Thymus (tissue), 11 donors: ENCODE data around the gene ITPKB. TPM values are rescaled to one million over a fixed set of nuclear protein-coding genes. Genes with fewer than 3 reads are reported as not detected.

Source experiments
- DNase-seq, 9 donors: peaks; one replicate each; pipeline ENCODE4 v3.0.0-alpha.2; 2013; ENCODE audit warnings: low spot score in 9 of 9, low read depth in 6 of 9, missing footprints in 1 of 9
- H3K27ac ChIP-seq, 2 donors: one replicate each; pipeline ENCODE4 v1.5.1; 2013; ENCODE audit warnings: control low read depth in 1 of 2, low read depth in 1 of 2, low read length in 1 of 2, mild to moderate bottlenecking in 1 of 2, moderate library complexity in 1 of 2
- H3K27me3 ChIP-seq, 2 donors: one replicate each; pipeline ENCODE4 v1.5.1; 2013; ENCODE audit warnings: low read length in 1 of 2; ENCODE audit not compliant: control insufficient read depth in 2 of 2, insufficient read depth in 1 of 2
- H3K36me3 ChIP-seq, 2 donors: one replicate each; pipeline ENCODE4 v1.5.1; 2013; ENCODE audit warnings: low read length in 1 of 2, mild to moderate bottlenecking in 1 of 2, moderate library complexity in 1 of 2; ENCODE audit not compliant: control insufficient read depth in 2 of 2, insufficient read depth in 2 of 2
- H3K4me1 ChIP-seq, 2 donors: one replicate each; pipeline ENCODE4 v1.5.1; 2013; ENCODE audit warnings: low read length in 2 of 2; ENCODE audit not compliant: control insufficient read depth in 2 of 2, insufficient read depth in 2 of 2
- H3K4me3 ChIP-seq, 2 donors: one replicate each; pipeline ENCODE4 v1.5.1; 2013; ENCODE audit warnings: low read length in 2 of 2, control low read depth in 1 of 2, mild to moderate bottlenecking in 1 of 2
- H3K9me3 ChIP-seq, 2 donors: one replicate each; pipeline ENCODE4 v1.5.1; 2013; ENCODE audit warnings: low read length in 1 of 2, mild to moderate bottlenecking in 1 of 2; ENCODE audit not compliant: control insufficient read depth in 2 of 2, insufficient read depth in 1 of 2
- WGBS: extraction: QIAGEN DNeasy Blood & Tissue Kit; methylation state at CpG from one replicate; pipeline ENCODE4 v1.1.7; 2013; 5-methylcytosine and 5-hydroxymethylcytosine counted together
- polyA plus RNA-seq: library from polyadenylated mRNA; stranded (reverse); fragments of 200-250 nt; gene quantifications from one replicate; pipeline ENCODE4 v1.2.3, GENCODE V29; 2013
- total RNA-seq: library from RNA; stranded (reverse); fragments of 120-200 nt; gene quantifications from one replicate; pipeline ENCODE4 v1.2.4, GENCODE V29; 2013
- donor health status: healthy.

Gene ITPKB
- total and polyA plus RNA-seq, 2 donors: 22.7 to 32.0 TPM

- Histone ChIP-seq H3K27me3 (no peaks in the 10 kb centered on the region), H3K36me3 (peaks cover 27 to 41% of the 10 kb centered on the region in 2 donors), H3K4me3 (no peak overlapping the region), H3K27ac (peak overlapping the region in 1 of 2 donors; percentile 77), H3K9me3 (no peaks in the 10 kb centered on the region), H3K4me1 (peaks cover 28 to 52% of the 10 kb centered on the region in 2 donors)
- DNase-seq: no peak
- 94% methylated on average over 15 of the region's 15 CpGs for WGBS
These were observed 74.5 kb downstream of the ITPKB start for GRCh38 chr1:226664413-226665101.

DNA sequence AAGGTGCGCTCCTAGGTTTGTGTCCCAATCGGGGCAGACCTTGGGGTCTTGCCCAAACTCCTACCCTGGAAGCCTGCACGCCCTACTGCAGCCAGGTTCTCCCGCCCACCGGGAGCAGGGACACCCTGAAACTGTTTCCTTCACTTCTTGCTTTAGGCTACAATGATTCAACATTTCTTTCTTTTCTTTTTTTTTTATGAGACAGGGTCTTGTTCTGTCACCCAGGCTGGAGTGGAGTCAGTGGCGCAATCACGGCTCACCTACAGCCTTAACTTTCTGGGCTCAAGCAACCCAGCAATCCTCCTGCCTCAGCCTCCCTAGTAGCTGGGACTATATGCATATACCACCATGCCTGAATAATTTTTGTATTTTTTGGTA is 75.8 kb downstream of the ITPKB start:
- Histone ChIP-seq H3K36me3 (peaks cover 27 to 47% of the 10 kb centered on the region in 2 donors), H3K4me3 (no peak overlapping the region), H3K9me3 (peaks cover 0 to 3% of the 10 kb centered on the region in 2 donors), H3K4me1 (peaks cover 41 to 52% of the 10 kb centered on the region in 2 donors), H3K27ac (peak overlapping the region; percentile 20 to 70), H3K27me3 (no peaks in the 10 kb centered on the region)
- WGBS: 92% methylated on average over 7 of the region's 7 CpGs
- DNase-seq: no peak

- H3K27me3 ChIP-seq: no peaks in the 10 kb centered on the region
- H3K27ac ChIP-seq: peak overlapping the region; percentile 20 to 70
- H3K4me1 ChIP-seq: peaks cover 46 to 49% of the 10 kb centered on the region in 2 donors
- no peak overlapping the region for H3K4me3 ChIP-seq
- peaks cover 27 to 49% of the 10 kb centered on the region in 2 donors for H3K36me3 ChIP-seq
- DNase-seq: peak in 1 of 9 donors; percentile 61
- WGBS: 51% methylated on average over 13 of the region's 13 CpGs
- peaks cover 0 to 3% of the 10 kb centered on the region in 2 donors for H3K9me3 ChIP-seq
These were observed 76.3 kb downstream of the ITPKB start for GRCh38 chr1:226662642-226663326.

GRCh38 chr1:226661965-226662364 is 77.1 kb downstream of the ITPKB start:
- DNase-seq: no peak
- Histone ChIP-seq H3K4me1 (peaks cover 42 to 54% of the 10 kb centered on the region in 2 donors), H3K36me3 (peaks cover 24 to 44% of the 10 kb centered on the region in 2 donors), H3K27me3 (no peaks in the 10 kb centered on the region), H3K9me3 (peaks cover 0 to 3% of the 10 kb centered on the region in 2 donors), H3K27ac (peak overlapping the region; percentile 5 to 53), H3K4me3 (no peak overlapping the region)
- WGBS: 69% methylated on average over 6 of the region's 6 CpGs

DNA sequence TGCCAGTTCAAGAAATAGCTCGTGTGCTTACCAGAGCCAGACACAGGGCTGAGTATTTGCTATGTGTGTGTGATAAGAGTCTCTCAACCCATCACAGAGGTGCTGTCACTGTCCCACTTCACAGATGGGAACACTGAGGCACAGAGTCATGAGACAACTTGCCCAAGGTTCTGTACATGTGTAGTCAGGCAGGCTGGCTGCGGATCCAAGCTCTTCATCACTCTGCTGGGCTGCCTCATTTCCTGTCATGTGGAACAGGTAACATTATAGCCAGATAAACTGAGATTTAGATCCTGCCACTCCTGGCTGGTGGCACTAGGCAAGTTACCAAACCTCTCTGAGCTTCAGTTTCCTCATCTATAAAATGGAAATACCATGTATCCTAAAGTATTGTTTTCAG is 77.8 kb downstream of the ITPKB start:
- no peaks in the 10 kb centered on the region for H3K27me3 ChIP-seq
- 92% methylated on average over 2 of the region's 2 CpGs for WGBS

DNA sequence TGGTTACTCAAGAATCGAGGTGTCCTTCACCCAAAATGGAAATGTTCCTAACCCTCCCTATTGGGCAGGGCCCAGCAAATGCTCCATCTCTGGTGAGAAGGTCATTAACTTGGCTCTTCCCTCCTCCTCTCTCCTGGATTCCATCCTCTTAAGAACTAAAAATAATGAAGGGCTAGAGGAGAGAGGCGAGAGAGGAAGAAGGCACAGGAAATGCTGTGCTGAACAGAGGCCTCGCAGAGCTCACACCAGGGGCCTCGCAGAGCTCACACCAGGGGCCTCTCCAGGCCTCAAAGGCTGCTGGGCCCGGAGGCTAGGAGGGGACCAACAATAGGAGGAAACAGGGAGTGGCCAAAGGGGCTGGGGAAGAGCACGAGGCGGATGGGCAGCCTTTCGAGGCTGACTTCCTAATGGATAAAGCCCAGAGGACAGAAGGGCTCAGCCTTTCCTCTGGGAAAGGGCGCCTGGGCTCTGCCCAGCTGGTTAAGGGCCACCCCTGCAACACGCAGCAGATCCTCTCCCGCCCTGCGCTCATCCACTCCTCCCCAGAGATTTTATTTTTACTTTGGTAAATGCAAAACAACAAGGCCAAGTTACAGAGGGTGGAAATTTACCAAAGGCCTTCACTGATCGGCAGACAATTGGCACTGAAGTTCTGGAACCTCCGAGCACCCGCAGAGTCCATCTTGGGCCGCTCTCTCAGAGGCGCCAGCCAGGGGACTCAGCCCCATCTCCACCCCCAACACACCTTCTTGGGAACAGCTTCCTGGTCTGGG is 78.5 kb downstream of the ITPKB start:
- peaks cover 31 to 64% of the 10 kb centered on the region in 2 donors for H3K4me1 ChIP-seq
- peak overlapping the region; percentile 56 to 72 for H3K27ac ChIP-seq
- no peaks in the 10 kb centered on the region for H3K27me3 ChIP-seq
- H3K9me3 ChIP-seq: peaks cover 0 to 3% of the 10 kb centered on the region in 2 donors
- no peak overlapping the region for H3K4me3 ChIP-seq
- DNase-seq: peak in 1 of 9 donors; percentile 45
- H3K36me3 ChIP-seq: peaks cover 15 to 47% of the 10 kb centered on the region in 2 donors
- WGBS: 66% methylated on average over 17 of the region's 17 CpGs

More for the DNA sequence above, 77.8 kb downstream of the ITPKB start:
- Histone ChIP-seq H3K36me3 (peaks cover 19 to 49% of the 10 kb centered on the region in 2 donors), H3K4me3 (no peak overlapping the region), H3K9me3 (peaks cover 0 to 3% of the 10 kb centered on the region in 2 donors), H3K27ac (no peak overlapping the region), H3K4me1 (peaks cover 37 to 61% of the 10 kb centered on the region in 2 donors)
- no peak for DNase-seq

- Histone ChIP-seq H3K36me3 (peaks cover 9 to 41% of the 10 kb centered on the region in 2 donors), H3K4me1 (peaks cover 22 to 74% of the 10 kb centered on the region in 2 donors), H3K4me3 (no peak overlapping the region), H3K27me3 (no peaks in the 10 kb centered on the region), H3K27ac (peak overlapping the region in 1 of 2 donors; percentile 31), H3K9me3 (peaks cover 0 to 3% of the 10 kb centered on the region in 2 donors)
- no peak for DNase-seq
- WGBS: 97% methylated on average over 5 of the region's 5 CpGs
These were observed 79.4 kb downstream of the ITPKB start for GRCh38 chr1:226659641-226660040.

DNA sequence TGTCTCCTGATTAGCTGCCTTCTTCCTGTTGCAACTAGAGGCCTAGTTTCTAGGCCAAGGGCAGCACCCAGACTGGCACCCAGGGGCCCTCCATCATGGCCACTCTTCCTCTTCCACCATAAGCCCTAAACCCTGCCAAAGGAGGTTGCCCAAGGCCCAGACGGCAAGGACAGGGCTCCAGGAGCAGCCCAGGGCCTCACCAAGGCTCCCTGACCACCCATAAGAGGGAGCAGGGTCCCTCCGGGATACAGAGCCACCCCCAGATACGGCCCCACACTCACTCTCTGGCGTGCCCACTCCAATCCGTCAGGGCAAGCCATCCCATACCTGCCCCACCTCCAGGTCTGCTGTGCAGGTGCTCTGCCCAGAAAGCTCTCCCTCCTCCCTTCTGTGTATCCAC is 79.9 kb downstream of the ITPKB start:
- H3K4me3 ChIP-seq: no peak overlapping the region
- peaks cover 9 to 44% of the 10 kb centered on the region in 2 donors for H3K36me3 ChIP-seq
- WGBS: 95% methylated on average over 5 of the region's 5 CpGs
- H3K4me1 ChIP-seq: peaks cover 17 to 78% of the 10 kb centered on the region in 2 donors
- peaks cover 0 to 3% of the 10 kb centered on the region in 2 donors for H3K9me3 ChIP-seq
- no peaks in the 10 kb centered on the region for H3K27me3 ChIP-seq
- DNase-seq: no peak
- H3K27ac ChIP-seq: peak overlapping the region in 1 of 2 donors; percentile 77
